GM18502 (cell line): ENCODE measurements around the gene ABI2.
"Not testable (repeated sequence)": the region's sequence is repeated elsewhere in the genome, so short reads cannot be mapped to it uniquely, and the experiment has no call there.

Experiments used
- ATAC-seq: cut with Tn5 transposase; IDR thresholded peaks from one replicate; pipeline ENCODE4 v1.9.1; 2021; ENCODE audit warnings: mild to moderate bottlenecking; ENCODE audit not compliant: unreplicated experiment, poor library complexity

The ABI2 gene

DNA sequence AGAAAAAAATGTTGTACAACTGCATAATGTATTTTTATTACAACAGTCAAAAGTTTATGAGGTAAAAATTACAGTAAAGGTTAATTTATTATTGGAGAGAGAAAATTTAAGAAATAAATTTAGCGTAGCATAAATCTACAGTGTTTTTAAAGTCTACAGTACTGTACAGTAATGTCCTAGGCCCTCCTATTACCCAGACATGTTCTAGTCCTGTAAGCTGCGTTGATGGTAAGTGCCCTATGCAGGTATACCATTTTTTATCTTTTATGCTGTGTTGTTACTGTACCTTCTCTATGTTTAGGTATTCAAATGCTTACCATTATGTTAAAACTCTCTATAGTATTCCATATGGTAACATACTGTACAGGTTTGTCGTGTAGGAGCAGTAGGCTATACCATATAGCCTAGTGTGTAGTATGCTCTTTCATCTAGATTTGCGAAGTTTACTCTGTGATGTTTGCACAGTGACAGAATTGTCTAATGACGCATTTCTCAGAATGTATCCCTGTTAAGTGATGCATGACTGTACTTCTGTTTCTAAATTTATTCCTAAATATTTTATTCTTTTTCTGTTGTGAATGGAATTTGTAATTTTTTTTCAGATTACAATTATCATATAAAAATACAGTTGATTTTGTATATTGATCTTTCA, 24.5 kb downstream of the ABI2 start:
- no peak for ATAC-seq

DNA sequence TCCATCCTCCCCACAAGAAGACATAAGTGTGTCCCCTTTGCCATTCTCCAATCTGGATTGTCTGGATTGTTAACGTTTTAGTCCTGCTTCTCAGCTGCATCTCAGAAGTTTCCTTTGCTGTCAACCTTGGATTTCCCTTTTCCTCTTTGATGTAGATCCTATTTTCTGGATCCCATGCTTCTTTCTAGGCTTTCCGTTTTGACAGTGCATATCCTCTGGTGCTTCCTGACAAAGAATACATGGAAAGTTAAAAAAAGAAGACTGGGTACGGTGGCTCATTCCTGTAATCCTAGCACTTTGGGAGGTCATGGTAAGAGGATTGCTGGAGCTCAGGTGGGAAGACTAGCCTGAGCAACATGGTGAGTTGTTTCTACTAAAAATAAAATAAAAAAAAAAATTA, 26.8 kb downstream of the ABI2 start:
- ATAC-seq: no peak

- ATAC-seq: no peak
Observed at GRCh38 chr2:203359450-203359849, 31.3 kb downstream of the ABI2 start.

DNA sequence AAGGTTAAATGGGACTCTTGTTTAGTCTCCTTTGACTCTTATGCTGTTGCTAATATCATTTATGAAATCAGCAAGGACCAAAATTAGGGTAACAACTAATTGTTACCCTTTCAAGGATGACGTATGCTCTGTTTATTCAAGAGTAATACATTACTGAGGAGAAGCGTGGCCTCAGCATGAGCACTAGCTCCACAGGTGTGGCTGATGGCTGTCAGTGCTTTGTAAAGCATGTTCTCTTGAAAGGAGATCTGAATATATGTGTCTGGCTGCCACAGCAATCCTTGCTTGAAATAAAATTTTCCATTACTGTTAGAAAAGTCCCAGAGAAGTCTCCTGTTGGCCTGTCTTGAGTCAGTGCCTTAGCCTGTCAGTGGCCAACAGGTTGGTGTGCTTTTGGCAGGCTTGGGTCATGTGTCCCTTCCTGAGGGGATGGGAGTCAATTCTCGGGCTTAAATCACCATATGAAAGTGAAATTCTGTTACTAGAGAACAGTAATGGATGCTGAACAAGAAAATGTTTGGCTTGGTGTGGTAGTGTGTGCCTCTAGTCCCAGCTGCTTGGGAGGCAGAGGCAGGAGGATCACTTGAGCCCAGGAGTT, 32.7 kb downstream of the ABI2 start:
- ATAC-seq: no peak

DNA sequence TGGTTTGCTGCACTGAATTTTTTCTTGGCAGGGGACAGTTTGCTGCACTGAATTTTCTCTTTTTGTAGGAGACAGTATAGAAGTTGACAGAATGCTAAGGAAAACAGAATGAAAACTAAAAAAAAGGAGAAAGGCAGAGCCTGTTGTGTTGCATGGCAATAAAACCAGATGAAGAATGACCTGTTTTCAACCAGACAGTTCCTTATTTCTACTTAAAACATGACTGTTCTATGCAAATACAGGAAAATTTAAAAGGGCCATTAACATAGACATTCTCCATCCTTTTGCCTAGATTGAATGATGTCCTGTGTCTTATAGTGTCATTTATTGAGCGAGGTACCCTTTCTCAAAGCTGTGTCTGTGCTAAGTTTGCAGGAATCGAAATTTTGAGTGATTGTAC, 33.3 kb downstream of the ABI2 start:
- ATAC-seq: no peak

GRCh38 chr2:203361922-203362321, 33.7 kb downstream of the ABI2 start:
- ATAC-seq: no peak

DNA sequence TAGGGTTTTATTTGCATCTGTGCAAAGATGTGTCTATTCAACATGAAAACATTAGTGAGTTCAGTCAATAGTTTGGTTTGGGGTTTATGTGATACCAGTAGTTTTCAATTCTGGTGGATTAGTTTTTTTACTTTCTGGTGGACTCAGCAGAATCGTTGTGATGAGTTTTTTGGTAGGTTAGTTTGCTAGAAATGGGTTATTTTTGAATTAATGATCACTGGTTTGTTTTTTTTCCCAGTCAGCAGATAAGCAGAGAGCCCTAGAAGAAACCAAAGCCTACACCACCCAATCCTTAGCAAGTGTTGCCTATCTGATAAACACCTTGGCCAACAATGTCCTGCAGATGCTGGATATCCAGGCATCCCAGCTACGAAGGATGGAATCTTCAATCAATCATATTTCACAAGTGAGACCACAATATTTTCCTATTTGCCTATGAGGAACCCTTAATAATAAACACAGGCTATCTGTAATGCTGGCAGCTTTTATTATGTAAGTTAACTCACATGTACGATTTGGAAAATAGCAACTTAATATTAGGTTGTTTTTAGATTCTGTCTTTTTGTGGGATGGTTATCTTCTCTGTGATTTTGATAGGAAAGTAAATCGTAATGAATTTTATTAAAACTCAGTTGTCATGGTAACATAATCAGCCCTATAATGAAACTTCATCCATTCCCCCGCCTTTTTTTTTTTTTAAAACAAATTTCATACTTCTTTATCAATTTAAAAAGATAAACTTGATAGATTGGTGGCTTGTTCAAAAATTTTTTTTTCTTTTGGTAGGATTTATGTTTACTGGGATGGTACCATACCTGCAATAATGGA, 38.7 kb downstream of the ABI2 start:
- no peak for ATAC-seq

DNA sequence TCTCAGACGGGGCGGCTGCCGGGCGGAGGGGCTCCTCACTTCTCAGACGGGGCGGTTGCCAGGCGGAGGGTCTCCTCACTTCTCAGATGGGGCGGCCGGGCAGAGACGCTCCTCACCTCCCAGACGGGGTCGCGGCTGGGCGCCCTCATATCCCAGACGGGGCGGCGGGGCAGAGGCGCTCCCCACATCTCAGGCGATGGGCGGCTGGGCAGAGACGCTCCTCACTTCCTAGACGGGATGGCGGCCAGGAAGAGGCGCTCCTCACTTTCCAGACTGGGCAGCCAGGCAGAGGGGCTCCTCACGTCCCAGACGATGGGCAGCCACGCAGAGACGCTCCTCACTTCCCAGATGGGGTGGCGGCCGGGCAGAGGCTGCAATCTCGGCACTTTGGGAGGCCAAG, 44.5 kb downstream of the ABI2 start:
- ATAC-seq: not testable (repeated sequence)

GRCh38 chr2:203376173-203376572, 48.0 kb downstream of the ABI2 start:
- ATAC-seq: no peak

DNA sequence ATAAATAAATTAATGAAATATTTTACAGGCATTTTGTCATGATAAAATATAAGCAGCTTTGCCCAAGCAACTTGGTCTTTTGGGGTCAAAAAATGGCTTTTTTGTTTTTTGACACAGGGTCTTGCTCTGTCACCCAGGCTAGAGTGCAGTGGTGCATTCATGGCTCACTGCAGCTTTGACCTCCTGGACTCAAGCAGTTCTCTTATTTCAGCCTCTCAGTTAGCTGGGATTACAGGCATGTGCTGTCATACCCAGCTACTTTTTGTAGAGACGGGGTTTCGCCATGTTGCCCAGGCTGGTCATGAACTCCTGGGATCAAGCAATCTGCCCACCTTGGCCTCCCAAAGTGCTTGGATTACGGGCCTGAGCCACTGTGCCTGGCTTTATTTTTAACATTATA, 51.0 kb downstream of the ABI2 start:
- no peak for ATAC-seq

DNA sequence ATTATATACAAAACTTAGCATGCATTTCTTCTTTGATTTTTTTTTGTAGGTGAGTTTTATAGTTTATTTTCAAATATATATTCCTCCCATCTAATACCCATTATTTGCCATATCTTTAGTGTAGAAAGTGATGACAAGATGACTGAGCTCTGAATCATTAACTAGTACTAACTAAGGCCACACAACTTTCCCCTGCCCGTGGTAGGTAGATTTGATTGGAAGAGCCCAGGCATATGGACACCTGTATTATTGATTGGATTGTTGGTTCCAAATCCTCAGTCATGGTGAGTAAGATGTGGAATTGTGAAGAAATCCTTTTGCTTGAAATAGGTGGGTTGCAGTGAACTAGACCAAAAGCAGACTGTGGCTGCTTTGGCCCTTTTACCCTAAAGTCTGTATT, 54.8 kb downstream of the ABI2 start:
- no peak for ATAC-seq

DNA sequence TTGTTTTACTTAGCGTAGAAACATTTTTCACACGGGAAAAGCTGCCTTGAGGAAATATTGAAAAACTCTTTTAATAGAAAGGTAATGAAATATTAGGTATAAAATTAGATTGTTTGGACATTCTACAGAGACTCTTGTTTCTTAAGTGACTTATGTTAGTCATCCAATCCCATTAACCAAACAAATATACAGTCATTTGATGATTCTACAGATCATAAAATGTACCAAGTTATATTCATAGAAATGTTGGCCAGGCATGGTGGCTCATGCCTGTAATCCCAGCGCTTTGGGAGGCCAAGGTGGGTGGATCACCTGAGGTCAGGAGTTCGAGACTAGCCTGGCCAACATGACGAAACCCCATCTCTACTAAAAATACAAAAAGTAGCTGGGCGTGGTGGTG, 60.0 kb downstream of the ABI2 start:
- ATAC-seq: not testable (repeated sequence)

DNA sequence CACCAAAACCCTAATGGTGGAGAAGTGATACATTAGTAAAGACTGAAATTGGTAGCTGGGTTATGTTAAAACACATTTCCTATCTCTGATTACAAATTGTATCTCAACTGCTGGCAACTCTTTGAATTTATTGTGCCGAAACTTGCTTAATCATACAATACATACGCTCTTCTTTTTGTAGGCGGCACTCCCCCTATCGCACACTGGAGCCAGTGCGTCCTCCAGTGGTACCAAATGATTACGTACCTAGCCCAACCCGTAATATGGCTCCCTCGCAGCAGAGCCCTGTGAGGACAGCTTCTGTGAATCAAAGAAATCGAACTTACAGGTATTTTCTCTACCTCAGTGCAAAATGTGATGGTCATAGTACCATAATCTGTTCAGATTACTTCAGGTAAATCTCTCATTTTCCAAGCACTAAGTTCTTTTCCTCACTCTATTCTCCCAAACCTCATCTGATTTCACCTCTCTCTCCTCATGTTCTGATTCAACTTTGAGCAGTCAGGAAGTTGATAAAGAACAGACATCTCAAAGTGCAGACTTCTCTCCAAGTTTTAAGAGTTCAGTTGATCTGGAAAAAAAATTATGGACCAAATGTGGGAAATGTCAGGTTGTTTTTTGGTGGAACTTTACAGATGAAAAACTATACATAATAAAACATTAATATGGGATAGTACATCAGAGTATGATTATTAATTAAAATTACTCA, 66.5 kb downstream of the ABI2 start:
- no peak for ATAC-seq

GRCh38 chr2:203395858-203396257, 67.7 kb downstream of the ABI2 start:
- ATAC-seq: no peak

- no peak for ATAC-seq
Observed at GRCh38 chr2:203396667-203397066, 68.5 kb downstream of the ABI2 start.

DNA sequence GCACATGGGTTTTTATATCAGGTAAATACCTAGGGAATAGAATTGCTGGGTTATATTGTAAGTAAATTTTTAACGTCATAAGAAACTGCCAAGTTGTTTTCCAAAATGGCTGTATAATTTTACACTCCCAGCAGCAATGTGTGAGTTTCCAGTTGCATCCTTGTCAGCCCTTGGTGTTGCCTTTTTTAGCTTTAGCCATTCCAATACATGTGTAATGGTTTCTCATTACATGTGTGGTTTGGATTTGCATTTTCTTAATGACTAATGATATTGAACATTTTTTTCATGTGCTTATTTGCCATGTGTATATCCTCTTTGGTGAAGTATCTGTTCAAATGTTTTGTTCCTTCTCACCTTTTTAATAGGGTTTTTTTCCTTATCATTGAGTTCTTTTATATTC, 70.8 kb downstream of the ABI2 start:
- ATAC-seq: no peak

GRCh38 chr2:203400805-203401585, 72.8 kb downstream of the ABI2 start:
- ATAC-seq: no peak

DNA sequence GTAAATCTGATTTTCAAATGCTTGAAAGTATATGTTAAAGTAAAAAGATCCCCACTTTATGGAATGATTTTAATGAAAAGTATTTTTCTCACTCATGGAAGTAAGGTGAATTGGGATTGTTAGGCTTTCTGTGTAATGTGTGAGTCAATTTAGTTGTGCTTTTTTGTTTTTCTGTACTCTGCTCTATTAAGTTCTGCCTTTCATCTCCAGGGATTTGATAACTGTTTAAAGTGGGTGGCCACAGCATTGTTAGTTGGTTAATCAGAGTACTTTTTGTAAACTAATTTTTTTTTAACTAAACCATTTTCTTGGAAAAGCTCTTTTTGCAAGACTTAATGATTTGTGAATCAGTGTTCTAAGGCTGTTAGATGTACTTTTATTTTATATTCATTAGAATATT, 76.8 kb downstream of the ABI2 start:
- ATAC-seq: no peak

DNA sequence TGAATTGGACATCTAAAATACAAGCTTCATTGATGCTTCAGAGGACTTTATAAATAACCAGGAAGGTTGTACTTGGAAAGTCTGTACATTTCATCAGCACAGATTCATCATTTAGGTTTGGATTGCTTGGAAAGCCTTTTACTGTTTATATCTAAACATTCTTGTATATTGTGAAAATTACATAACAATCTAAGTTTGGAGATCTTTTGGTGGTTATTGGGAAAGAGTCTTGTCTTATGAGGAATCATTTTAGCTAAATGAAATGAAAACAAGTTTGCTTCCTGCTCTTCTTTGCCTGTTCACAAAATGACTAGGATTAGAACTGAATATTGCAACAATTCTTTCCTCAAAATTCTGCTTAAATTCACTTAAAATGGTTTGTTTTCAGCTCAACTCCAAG, 79.3 kb downstream of the ABI2 start:
- no peak for ATAC-seq
